Effector memory CD4-positive, alpha-beta T cell (primary cell): ENCODE measurements around the gene COL16A1.

ENCODE experiments used
- DNase-seq, 3 donors: peaks; one replicate each; pipeline ENCODE4 v3.0.0-alpha.2; 2020
- H3K27ac ChIP-seq: 2 replicates; pipeline ENCODE4 v1.7.0; 2013; ENCODE audit warnings: mild to moderate bottlenecking, low read length, moderate library complexity; ENCODE audit not compliant: insufficient read depth, poor library complexity, severe bottlenecking
- H3K27me3 ChIP-seq: replicated peaks from 2 replicates; pipeline ENCODE4 v1.7.0; 2013; ENCODE audit warnings: mild to moderate bottlenecking, low read length; ENCODE audit not compliant: insufficient read depth, control insufficient read depth, poor library complexity, severe bottlenecking
- H3K36me3 ChIP-seq: 2 replicates; pipeline ENCODE4 v1.7.0; 2013; ENCODE audit warnings: mild to moderate bottlenecking, low read length, moderate library complexity; ENCODE audit not compliant: control insufficient read depth, insufficient read depth
- H3K4me1 ChIP-seq: 2 replicates; pipeline ENCODE4 v1.7.0; 2013; ENCODE audit warnings: low read length, mild to moderate bottlenecking; ENCODE audit not compliant: control insufficient read depth, insufficient read depth, poor library complexity, severe bottlenecking
- H3K4me3 ChIP-seq: 2 replicates; pipeline ENCODE4 v1.7.0; 2013; ENCODE audit warnings: low read length, low read depth, mild to moderate bottlenecking; ENCODE audit not compliant: insufficient read depth, poor library complexity, severe bottlenecking
- H3K9me3 ChIP-seq: 2 replicates; pipeline ENCODE4 v1.7.0; 2013; ENCODE audit warnings: mild to moderate bottlenecking, low read length, moderate library complexity; ENCODE audit not compliant: control insufficient read depth

COL16A1 gene

GRCh38 chr1:31650161-31651088, 53.4 kb downstream of the COL16A1 start:
- Histone ChIP-seq H3K4me1 (no peaks in the 10 kb centered on the region), H3K4me3 (no peak overlapping the region), H3K9me3 (no peaks in the 10 kb centered on the region), H3K36me3 (no peaks in the 10 kb centered on the region), H3K27ac (no peak overlapping the region), H3K27me3 (no peaks in the 10 kb centered on the region)
- no peak for DNase-seq

- Histone ChIP-seq H3K27me3 (no peaks in the 10 kb centered on the region), H3K36me3 (peaks cover 4% of the 10 kb centered on the region), H3K4me3 (no peak overlapping the region), H3K27ac (no peak overlapping the region), H3K9me3 (no peaks in the 10 kb centered on the region), H3K4me1 (peaks cover 2% of the 10 kb centered on the region)
- DNase-seq: no peak
Observed at GRCh38 chr1:31648641-31649357, 55.0 kb downstream of the COL16A1 start.

GRCh38 chr1:31648190-31648589, 55.6 kb downstream of the COL16A1 start:
- no peaks in the 10 kb centered on the region for H3K27me3 ChIP-seq
- no peaks in the 10 kb centered on the region for H3K9me3 ChIP-seq
- DNase-seq: no peak
- no peak overlapping the region for H3K4me3 ChIP-seq
- H3K36me3 ChIP-seq: peaks cover 4% of the 10 kb centered on the region
- peaks cover 8% of the 10 kb centered on the region for H3K4me1 ChIP-seq
- H3K27ac ChIP-seq: no peak overlapping the region

- Histone ChIP-seq H3K4me3 (no peak overlapping the region), H3K27ac (no peak overlapping the region), H3K27me3 (no peaks in the 10 kb centered on the region), H3K4me1 (peaks cover 8% of the 10 kb centered on the region), H3K36me3 (peaks cover 4% of the 10 kb centered on the region), H3K9me3 (no peaks in the 10 kb centered on the region)
- DNase-seq: no peak
Observed at GRCh38 chr1:31647106-31647505, 56.7 kb downstream of the COL16A1 start.

GRCh38 chr1:31646259-31646960, 57.4 kb downstream of the COL16A1 start:
- no peak overlapping the region for H3K27ac ChIP-seq
- no peak for DNase-seq
- peaks cover 4% of the 10 kb centered on the region for H3K36me3 ChIP-seq
- peaks cover 8% of the 10 kb centered on the region for H3K4me1 ChIP-seq
- H3K9me3 ChIP-seq: no peaks in the 10 kb centered on the region
- H3K4me3 ChIP-seq: no peak overlapping the region
- H3K27me3 ChIP-seq: no peaks in the 10 kb centered on the region

GRCh38 chr1:31645274-31645568, 58.6 kb downstream of the COL16A1 start:
- Histone ChIP-seq H3K4me3 (peak overlapping the region; percentile 98), H3K9me3 (no peaks in the 10 kb centered on the region), H3K27ac (peak overlapping the region; percentile 100), H3K4me1 (peaks cover 8% of the 10 kb centered on the region), H3K36me3 (peaks cover 4% of the 10 kb centered on the region), H3K27me3 (no peaks in the 10 kb centered on the region)
- DNase-seq: no peak

GRCh38 chr1:31644560-31645273, 59.1 kb downstream of the COL16A1 start, which contains the start of gene PEF1:
Gene PEF1, minus strand, starts transcription at chr1:31644876. Its CDS starts 12 bp downstream, at chr1:31644864.
- no peaks in the 10 kb centered on the region for H3K27me3 ChIP-seq
- peak within 1 kb of the TSS; percentile 98 for H3K4me3 ChIP-seq
- DNase-seq: peak; percentile 98 to 99 (median 98)
- H3K36me3 ChIP-seq: peaks cover 4% of the 10 kb centered on the region
- H3K27ac ChIP-seq: peak within 1 kb of the TSS; percentile 100
- no peaks in the 10 kb centered on the region for H3K9me3 ChIP-seq
- peaks cover 8% of the 10 kb centered on the region for H3K4me1 ChIP-seq

- no peaks in the 10 kb centered on the region for H3K27me3 ChIP-seq
- peak overlapping the region; percentile 100 for H3K27ac ChIP-seq
- peak in 1 of 3 donors; percentile 55 for DNase-seq
- H3K36me3 ChIP-seq: peaks cover 4% of the 10 kb centered on the region
- no peaks in the 10 kb centered on the region for H3K9me3 ChIP-seq
- peaks cover 8% of the 10 kb centered on the region for H3K4me1 ChIP-seq
- peak overlapping the region; percentile 98 for H3K4me3 ChIP-seq
Observed at GRCh38 chr1:31643976-31644559, 59.7 kb downstream of the COL16A1 start.

- no peak overlapping the region for H3K4me3 ChIP-seq
- DNase-seq: no peak
- H3K9me3 ChIP-seq: no peaks in the 10 kb centered on the region
- H3K36me3 ChIP-seq: peaks cover 4% of the 10 kb centered on the region
- H3K4me1 ChIP-seq: peaks cover 8% of the 10 kb centered on the region
- no peak overlapping the region for H3K27ac ChIP-seq
- H3K27me3 ChIP-seq: no peaks in the 10 kb centered on the region
Observed at GRCh38 chr1:31642897-31643296, 60.9 kb downstream of the COL16A1 start.
